Omental fat pad (tissue), 4 donors: ENCODE measurements around the gene MRPL4. TPM values are rescaled to one million over a fixed set of nuclear protein-coding genes. Genes with fewer than 3 reads are reported as not detected.

Source experiments
- ATAC-seq: fragments of 150-250 bp; one replicate; pipeline ENCODE4 v1.9.1; 2016; ENCODE audit warnings: mild to moderate bottlenecking, moderate library complexity; ENCODE audit not compliant: low FRiP score
- DNase-seq: peaks from one replicate; pipeline ENCODE4 v3.0.0-alpha.2; 2019; ENCODE audit warnings: low spot score
- total RNA-seq, 4 donors: library from RNA; depleted of rRNA; stranded (reverse); fragments of >200 nt; gene quantifications; one replicate each; pipeline ENCODE4 v1.1.0, GENCODE V29; 2016
- TF ChIP-seq, protein P1 (sequence below), 3 donors: fragments of 450-650 bp; IDR thresholded peaks; one replicate each; pipeline ENCODE4 v1.5.1; 2016 to 2017; ENCODE audit warnings: antibody characterized with exemption in 3 of 3, mild to moderate bottlenecking in 3 of 3, moderate library complexity in 2 of 3

Gene MRPL4
- total RNA-seq, 4 donors from 2014 or later: 44.6 to 73.3 (median 65.7) TPM

DNA sequence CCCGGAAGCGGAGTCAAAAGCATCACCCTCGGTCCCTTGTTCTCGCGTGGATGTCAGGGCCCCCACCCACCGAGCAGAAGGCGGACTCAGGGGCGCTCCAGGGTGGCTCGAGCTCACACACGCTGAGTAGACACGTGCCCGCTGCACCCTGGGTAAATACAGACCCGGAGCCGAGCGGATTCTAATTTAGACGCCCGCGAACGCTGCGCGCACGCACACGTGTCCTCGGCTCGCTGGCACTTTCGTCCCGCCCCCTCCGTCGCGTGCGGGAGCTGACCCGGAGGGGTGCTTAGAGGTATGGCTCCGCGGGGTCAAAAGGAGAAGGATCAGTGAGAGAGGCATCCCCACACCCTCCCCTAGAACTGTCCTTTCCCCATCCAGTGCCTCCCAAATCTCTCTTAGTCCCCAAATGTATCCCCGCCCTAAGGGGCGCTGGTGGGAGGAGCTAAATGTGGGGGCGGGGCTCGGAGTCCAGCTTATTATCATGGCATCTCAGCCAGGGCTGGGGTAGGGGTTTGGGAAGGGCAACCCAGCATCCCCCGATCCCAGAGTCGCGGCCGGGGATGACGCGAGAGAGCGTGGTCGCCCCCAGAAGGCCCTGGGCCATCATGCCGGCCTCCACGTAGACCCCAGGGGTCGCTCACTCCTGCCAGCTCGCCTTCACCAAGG lies 37.3 kb downstream of the MRPL4 start:
- no peak for DNase-seq
- no peak for ATAC-seq
- TF ChIP-seq, protein P1, sequence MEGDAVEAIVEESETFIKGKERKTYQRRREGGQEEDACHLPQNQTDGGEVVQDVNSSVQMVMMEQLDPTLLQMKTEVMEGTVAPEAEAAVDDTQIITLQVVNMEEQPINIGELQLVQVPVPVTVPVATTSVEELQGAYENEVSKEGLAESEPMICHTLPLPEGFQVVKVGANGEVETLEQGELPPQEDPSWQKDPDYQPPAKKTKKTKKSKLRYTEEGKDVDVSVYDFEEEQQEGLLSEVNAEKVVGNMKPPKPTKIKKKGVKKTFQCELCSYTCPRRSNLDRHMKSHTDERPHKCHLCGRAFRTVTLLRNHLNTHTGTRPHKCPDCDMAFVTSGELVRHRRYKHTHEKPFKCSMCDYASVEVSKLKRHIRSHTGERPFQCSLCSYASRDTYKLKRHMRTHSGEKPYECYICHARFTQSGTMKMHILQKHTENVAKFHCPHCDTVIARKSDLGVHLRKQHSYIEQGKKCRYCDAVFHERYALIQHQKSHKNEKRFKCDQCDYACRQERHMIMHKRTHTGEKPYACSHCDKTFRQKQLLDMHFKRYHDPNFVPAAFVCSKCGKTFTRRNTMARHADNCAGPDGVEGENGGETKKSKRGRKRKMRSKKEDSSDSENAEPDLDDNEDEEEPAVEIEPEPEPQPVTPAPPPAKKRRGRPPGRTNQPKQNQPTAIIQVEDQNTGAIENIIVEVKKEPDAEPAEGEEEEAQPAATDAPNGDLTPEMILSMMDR (IDR thresholded peaks at IDR 0.05): no peak

DNA sequence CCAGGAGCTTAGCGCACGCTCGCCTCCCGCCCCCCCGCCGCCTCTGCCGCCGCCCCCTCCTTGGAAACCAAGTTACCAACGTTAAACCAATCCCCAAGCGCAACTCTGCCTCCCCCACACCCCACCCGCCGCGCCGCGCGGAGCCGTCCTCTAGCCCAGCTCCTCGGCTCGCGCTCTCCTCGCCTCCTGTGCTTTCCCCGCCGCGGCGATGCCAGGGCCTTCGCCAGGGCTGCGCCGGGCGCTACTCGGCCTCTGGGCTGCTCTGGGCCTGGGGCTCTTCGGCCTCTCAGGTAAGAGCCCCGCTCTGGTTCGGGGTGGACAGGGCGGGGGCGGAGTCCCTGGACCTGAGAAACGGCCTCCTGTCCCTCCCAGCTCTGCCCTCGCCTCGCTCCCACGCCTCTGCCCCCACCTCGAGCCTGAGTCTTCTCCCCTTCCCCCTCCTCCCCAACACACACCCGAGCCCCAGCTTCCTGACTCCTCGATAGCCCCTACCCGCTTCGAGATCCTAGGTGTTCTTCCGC lies 37.9 kb downstream of the MRPL4 start, which contains the start of gene ICAM5:
Gene ICAM5, plus strand, starts transcription at position 117 of the 521 bp plus-strand sequence. Its CDS starts 92 bp downstream, at position 209.
- TF ChIP-seq, protein P1 (IDR thresholded peaks at IDR 0.05): no peak
- no peak for ATAC-seq
- DNase-seq: no peak

DNA sequence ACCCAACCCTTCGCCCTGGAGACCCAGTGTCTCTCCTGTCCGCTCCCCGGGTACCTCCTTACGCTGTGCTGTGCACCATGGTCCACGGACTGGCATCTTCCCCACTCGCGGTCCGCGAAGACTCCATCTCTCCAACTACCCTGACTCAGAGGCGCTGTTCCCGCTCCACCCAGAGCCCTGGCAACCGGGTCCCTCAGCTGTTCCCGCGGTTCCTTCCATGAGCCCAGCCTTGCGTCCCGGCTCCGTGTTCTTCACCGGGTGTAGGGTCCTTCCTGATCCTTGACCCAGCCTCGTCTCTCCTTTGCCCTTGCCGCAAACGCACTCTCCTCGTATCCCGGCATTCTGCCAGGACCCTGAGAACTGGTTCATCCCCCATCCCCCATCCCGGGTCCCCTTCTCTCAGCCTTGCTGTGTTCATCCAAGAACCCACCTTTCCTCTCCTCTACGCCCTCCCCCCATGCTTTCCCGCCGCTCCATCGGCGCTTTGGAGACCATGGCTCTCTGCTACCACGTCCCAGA lies 38.4 kb downstream of the MRPL4 start:
- TF ChIP-seq, protein P1 (IDR thresholded peaks at IDR 0.05): no peak
- ATAC-seq (no peak), DNase-seq (no peak)

DNA sequence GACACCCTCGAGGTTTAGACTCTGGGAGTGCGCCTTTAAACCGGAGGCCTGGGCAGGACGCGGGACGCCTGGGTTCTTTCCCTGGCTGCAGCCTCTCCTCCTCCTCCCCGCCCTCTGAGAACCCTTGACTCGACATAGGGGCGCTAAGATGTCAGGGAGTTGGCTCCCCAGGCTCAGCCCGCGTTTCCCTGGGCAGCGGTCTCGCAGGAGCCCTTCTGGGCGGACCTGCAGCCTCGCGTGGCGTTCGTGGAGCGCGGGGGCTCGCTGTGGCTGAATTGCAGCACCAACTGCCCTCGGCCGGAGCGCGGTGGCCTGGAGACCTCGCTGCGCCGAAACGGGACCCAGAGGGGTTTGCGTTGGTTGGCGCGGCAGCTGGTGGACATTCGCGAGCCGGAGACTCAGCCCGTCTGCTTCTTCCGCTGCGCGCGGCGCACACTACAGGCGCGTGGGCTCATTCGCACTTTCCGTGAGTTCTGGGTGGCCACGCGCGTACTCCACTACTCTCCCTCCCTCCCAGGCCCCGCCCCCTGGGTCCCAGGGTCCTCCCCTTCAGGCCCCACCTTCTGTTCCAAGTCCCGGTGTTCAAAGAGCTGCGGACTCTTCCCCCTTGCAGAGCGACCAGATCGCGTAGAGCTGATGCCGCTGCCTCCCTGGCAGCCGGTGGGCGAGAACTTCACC lies 39.0 kb downstream of the MRPL4 start:
- ATAC-seq (no peak), DNase-seq (no peak)
- TF ChIP-seq, protein P1 (IDR thresholded peaks at IDR 0.05): no peak

- TF ChIP-seq, protein P1 (IDR thresholded peaks at IDR 0.05): no peak
- ATAC-seq (no peak), DNase-seq (no peak)
These were observed 39.7 kb downstream of the MRPL4 start for GRCh38 chr19:10291554-10292205.

- TF ChIP-seq, protein P1 (IDR thresholded peaks at IDR 0.05): no peak
- ATAC-seq: peak; percentile 58
- DNase-seq: peak; percentile 66
These were observed 40.3 kb downstream of the MRPL4 start for GRCh38 chr19:10292206-10292788.
